ENCODE data around the gene FOCAD. TPM values are rescaled to one million over a fixed set of nuclear protein-coding genes. Genes with fewer than 3 reads are reported as not detected.

The FOCAD gene
- total RNA-seq, 1 donor from 2014 or later, result 48.2 TPM

- H4K20me1 ChIP-seq (ENCODE audit: insufficient read depth, low read length), result peaks cover 54% of the 10 kb centered on the region
- H3K9ac ChIP-seq (ENCODE audit: low read length), result no peak overlapping the region
- H3K9me3 ChIP-seq (ENCODE audit: insufficient read depth, low read depth, low read length), result no peaks in the 10 kb centered on the region
- no peaks in the 10 kb centered on the region for H3K4me1 ChIP-seq (ENCODE audit: insufficient read depth, low read length)
- no peak overlapping the region for H3K4me3 ChIP-seq (ENCODE audit: insufficient read depth, low read depth, low read length)
- TF ChIP-seq CTCF (IDR thresholded peaks at IDR 0.05; ENCODE audit: insufficient read depth, low read depth, low read length) (no peak), EZH2 (IDR thresholded peaks at IDR 0.05; ENCODE audit: insufficient read depth, low read length) (no peak)
- no peak for FAIRE-seq
- no peaks in the 10 kb centered on the region for H3K36me3 ChIP-seq (ENCODE audit: insufficient read depth, low read length)
- H2AFZ ChIP-seq (ENCODE audit: low read depth, low read length), result no peak overlapping the region
- no peak for DNase-seq (ENCODE audit: low read depth)
- no peak overlapping the region for H3K4me2 ChIP-seq (ENCODE audit: low read length)
- Mint-ChIP-seq H3K4me1 (ENCODE audit: low read depth, unreplicated experiment) (peaks cover 16% of the 10 kb centered on the region), H3K27me3 (ENCODE audit: low read depth, unreplicated experiment) (no peaks in the 10 kb centered on the region), H3K9me3 (ENCODE audit: unreplicated experiment) (no peaks in the 10 kb centered on the region), H3K4me3 (ENCODE audit: unreplicated experiment) (no peak overlapping the region), H3K27ac (ENCODE audit: unreplicated experiment) (no peak overlapping the region), H3K36me3 (ENCODE audit: low read depth, unreplicated experiment) (peaks cover 3% of the 10 kb centered on the region)
- no peaks in the 10 kb centered on the region for H3K27me3 ChIP-seq (ENCODE audit: insufficient read depth, low read length)
- no peak overlapping the region for H3K27ac ChIP-seq (ENCODE audit: low read depth, low read length)
- H3K79me2 ChIP-seq (ENCODE audit: insufficient read depth, low read length), result peaks cover 40% of the 10 kb centered on the region
These were observed 13.1 kb downstream of the FOCAD start for GRCh38 chr9:20697021-20697719.

- Mint-ChIP-seq H3K27me3 (ENCODE audit: low read depth, unreplicated experiment) (no peaks in the 10 kb centered on the region), H3K4me3 (ENCODE audit: unreplicated experiment) (no peak overlapping the region), H3K4me1 (ENCODE audit: low read depth, unreplicated experiment) (peaks cover 10% of the 10 kb centered on the region), H3K9me3 (ENCODE audit: unreplicated experiment) (no peaks in the 10 kb centered on the region), H3K27ac (ENCODE audit: unreplicated experiment) (no peak overlapping the region), H3K36me3 (ENCODE audit: low read depth, unreplicated experiment) (peaks cover 3% of the 10 kb centered on the region)
- Histone ChIP-seq H3K4me3 (ENCODE audit: insufficient read depth, low read depth, low read length) (no peak overlapping the region), H3K9ac (ENCODE audit: low read length) (no peak overlapping the region), H3K27me3 (ENCODE audit: insufficient read depth, low read length) (no peaks in the 10 kb centered on the region), H2AFZ (ENCODE audit: low read depth, low read length) (no peak overlapping the region), H3K9me3 (ENCODE audit: insufficient read depth, low read depth, low read length) (no peaks in the 10 kb centered on the region), H3K27ac (ENCODE audit: low read depth, low read length) (no peak overlapping the region), H4K20me1 (ENCODE audit: insufficient read depth, low read length) (peaks cover 53% of the 10 kb centered on the region), H3K79me2 (ENCODE audit: insufficient read depth, low read length) (peaks cover 36% of the 10 kb centered on the region), H3K36me3 (ENCODE audit: insufficient read depth, low read length) (no peaks in the 10 kb centered on the region), H3K4me1 (ENCODE audit: insufficient read depth, low read length) (no peaks in the 10 kb centered on the region), H3K4me2 (ENCODE audit: low read length) (no peak overlapping the region)
- DNase-seq (ENCODE audit: low read depth), result no peak
- TF ChIP-seq CTCF (IDR thresholded peaks at IDR 0.05; ENCODE audit: insufficient read depth, low read depth, low read length) (no peak), EZH2 (IDR thresholded peaks at IDR 0.05; ENCODE audit: insufficient read depth, low read length) (no peak)
- FAIRE-seq, result no peak
These were observed 14.7 kb downstream of the FOCAD start for GRCh38 chr9:20698782-20699181.

- Histone ChIP-seq H3K79me2 (ENCODE audit: insufficient read depth, low read length) (peaks cover 24% of the 10 kb centered on the region), H3K4me1 (ENCODE audit: insufficient read depth, low read length) (no peaks in the 10 kb centered on the region), H3K9me3 (ENCODE audit: insufficient read depth, low read depth, low read length) (no peaks in the 10 kb centered on the region), H3K4me3 (ENCODE audit: insufficient read depth, low read depth, low read length) (no peak overlapping the region), H4K20me1 (ENCODE audit: insufficient read depth, low read length) (peaks cover 40% of the 10 kb centered on the region), H3K27ac (ENCODE audit: low read depth, low read length) (no peak overlapping the region), H2AFZ (ENCODE audit: low read depth, low read length) (no peak overlapping the region), H3K27me3 (ENCODE audit: insufficient read depth, low read length) (no peaks in the 10 kb centered on the region), H3K9ac (ENCODE audit: low read length) (no peak overlapping the region), H3K36me3 (ENCODE audit: insufficient read depth, low read length) (no peaks in the 10 kb centered on the region), H3K4me2 (ENCODE audit: low read length) (no peak overlapping the region)
- Mint-ChIP-seq H3K27ac (ENCODE audit: unreplicated experiment) (no peak overlapping the region), H3K27me3 (ENCODE audit: low read depth, unreplicated experiment) (no peaks in the 10 kb centered on the region), H3K4me3 (ENCODE audit: unreplicated experiment) (no peak overlapping the region), H3K9me3 (ENCODE audit: unreplicated experiment) (no peaks in the 10 kb centered on the region), H3K36me3 (ENCODE audit: low read depth, unreplicated experiment) (no peaks in the 10 kb centered on the region), H3K4me1 (ENCODE audit: low read depth, unreplicated experiment) (peaks cover 10% of the 10 kb centered on the region)
- DNase-seq (ENCODE audit: low read depth), result no peak
- TF ChIP-seq CTCF (IDR thresholded peaks at IDR 0.05; ENCODE audit: insufficient read depth, low read depth, low read length) (no peak), EZH2 (IDR thresholded peaks at IDR 0.05; ENCODE audit: insufficient read depth, low read length) (no peak)
- no peak for FAIRE-seq
These were observed 17.0 kb downstream of the FOCAD start for GRCh38 chr9:20701060-20701459.
